H9 (cell line): ENCODE data around the gene TAF4. TPM values are rescaled to one million over a fixed set of nuclear protein-coding genes. Genes with fewer than 3 reads are reported as not detected.

ENCODE experiments used
- DNase-seq: peaks from one replicate; pipeline ENCODE4 v3.0.0-alpha.2; 2017
- H2AFZ ChIP-seq: one replicate; pipeline ENCODE4 v1.6.1; 2013; ENCODE audit warnings: mild to moderate bottlenecking, low read length, control low read depth, moderate library complexity
- H2AK5ac ChIP-seq: 2 replicates; pipeline ENCODE4 v1.6.1; 2013; ENCODE audit warnings: low read length, control low read depth, mixed read lengths; ENCODE audit not compliant: insufficient read length
- H2BK120ac ChIP-seq: one replicate; pipeline ENCODE4 v1.6.1; 2013; ENCODE audit warnings: low read depth, mild to moderate bottlenecking, low read length, control low read depth, inconsistent platforms; ENCODE audit not compliant: poor library complexity, severe bottlenecking
- H2BK12ac ChIP-seq: 2 replicates; pipeline ENCODE4 v1.6.1; 2013; ENCODE audit warnings: low read length, control low read depth, mixed read lengths, low read depth; ENCODE audit not compliant: insufficient read length
- H2BK15ac ChIP-seq: 2 replicates; pipeline ENCODE4 v1.6.1; 2013; ENCODE audit warnings: low read depth, low read length, control low read depth
- H2BK20ac ChIP-seq: one replicate; pipeline ENCODE4 v1.6.1; 2013; ENCODE audit warnings: low read depth, mild to moderate bottlenecking, low read length, control low read depth, inconsistent platforms; ENCODE audit not compliant: poor library complexity, severe bottlenecking
- H2BK5ac ChIP-seq: 2 replicates; pipeline ENCODE4 v1.6.1; 2013; ENCODE audit warnings: low read length, control low read depth, mixed read lengths; ENCODE audit not compliant: insufficient read length
- H3K14ac ChIP-seq: 2 replicates; pipeline ENCODE4 v1.6.1; 2013; ENCODE audit warnings: low read length, control low read depth; ENCODE audit not compliant: insufficient read depth
- H3K18ac ChIP-seq: 2 replicates; pipeline ENCODE4 v1.6.1; 2013; ENCODE audit warnings: low read depth, mild to moderate bottlenecking, mixed read lengths, low read length, control low read depth; ENCODE audit not compliant: insufficient read length
- H3K23ac ChIP-seq: 2 replicates; pipeline ENCODE4 v1.6.1; 2013; ENCODE audit warnings: low read length, control low read depth, mixed read lengths, low read depth; ENCODE audit not compliant: insufficient read length
- H3K23me2 ChIP-seq: 2 replicates; pipeline ENCODE4 v1.6.1; 2013; ENCODE audit warnings: low read depth, mild to moderate bottlenecking, mixed read lengths, low read length, control low read depth; ENCODE audit not compliant: insufficient read length, poor library complexity, severe bottlenecking
- H3K27ac ChIP-seq: 2 replicates; pipeline ENCODE4 v1.5.1; 2013; ENCODE audit warnings: low read length, control low read depth, mixed read lengths, low read depth; ENCODE audit not compliant: insufficient read length
- H3K27me3 ChIP-seq: 2 replicates; pipeline ENCODE4 v1.6.1; 2013; ENCODE audit warnings: low read length, control low read depth, inconsistent platforms; ENCODE audit not compliant: insufficient read depth
- H3K4ac ChIP-seq: 2 replicates; pipeline ENCODE4 v1.6.1; 2013; ENCODE audit warnings: low read depth, mild to moderate bottlenecking, control low read depth, inconsistent platforms, low read length, moderate library complexity
- H3K4me1 ChIP-seq: 2 replicates; pipeline ENCODE4 v1.6.1; 2013; ENCODE audit warnings: low read length, control low read depth, inconsistent platforms; ENCODE audit not compliant: insufficient read depth
- H3K4me2 ChIP-seq: 2 replicates; pipeline ENCODE4 v1.6.1; 2013; ENCODE audit warnings: low read length, control low read depth, mixed read lengths; ENCODE audit not compliant: insufficient read length, insufficient read depth
- H3K56ac ChIP-seq: 2 replicates; pipeline ENCODE4 v1.6.1; 2013; ENCODE audit warnings: low read depth, mild to moderate bottlenecking, mixed read lengths, low read length, control low read depth; ENCODE audit not compliant: insufficient read length
- H3K79me1 ChIP-seq: 2 replicates; pipeline ENCODE4 v1.6.1; 2013; ENCODE audit warnings: low read depth, mild to moderate bottlenecking, moderate library complexity, low read length, control low read depth, inconsistent platforms; ENCODE audit not compliant: insufficient read depth, poor library complexity, severe bottlenecking
- H3K79me2 ChIP-seq: 2 replicates; pipeline ENCODE4 v1.6.1; 2013; ENCODE audit warnings: low read length, control low read depth, inconsistent platforms; ENCODE audit not compliant: insufficient read depth
- H3K9ac ChIP-seq: 2 replicates; pipeline ENCODE4 v1.6.1; 2013; ENCODE audit warnings: low read length, control low read depth, mixed read lengths; ENCODE audit not compliant: insufficient read length; ENCODE audit errors: extremely low read depth
- H3K9me3 ChIP-seq: one replicate; pipeline ENCODE4 v1.6.1; 2013; ENCODE audit warnings: low read depth, low read length, inconsistent platforms; ENCODE audit not compliant: control insufficient read depth
- H3T11ph ChIP-seq: one replicate; pipeline ENCODE4 v1.6.1; 2013; ENCODE audit warnings: mild to moderate bottlenecking, low read length, control low read depth, inconsistent platforms
- H4K20me1 ChIP-seq: one replicate; pipeline ENCODE4 v1.6.1; 2013; ENCODE audit not compliant: control insufficient read depth, insufficient read length, insufficient read depth
- H4K5ac ChIP-seq: 2 replicates; pipeline ENCODE4 v1.6.1; 2013; ENCODE audit warnings: low read depth, mild to moderate bottlenecking, mixed read lengths, low read length, control low read depth; ENCODE audit not compliant: insufficient read length
- H4K8ac ChIP-seq: replicated peaks from 2 replicates; pipeline ENCODE4 v1.6.1; 2013; ENCODE audit warnings: low read length, control low read depth, mixed read lengths, low read depth; ENCODE audit not compliant: insufficient read length
- H4K91ac ChIP-seq: 2 replicates; pipeline ENCODE4 v1.6.1; 2013; ENCODE audit warnings: low read depth, mild to moderate bottlenecking, moderate library complexity, mixed read lengths, low read length, control low read depth; ENCODE audit not compliant: insufficient read length
- H3K27ac Mint-ChIP-seq, 3 experiments: 2 replicates in 2 of 3; 3 replicates in 1 of 3; pipeline ENCODE4 v1.8.0; 2020 to 2021; ENCODE audit warnings: mixed read lengths in 3 of 3, mild to moderate bottlenecking in 1 of 3, moderate library complexity in 1 of 3
- H3K27me3 Mint-ChIP-seq: 2 replicates; pipeline ENCODE4 v1.8.0; 2021; ENCODE audit warnings: low read depth, mild to moderate bottlenecking, moderate library complexity, mixed read lengths
- H3K36me3 Mint-ChIP-seq, 3 experiments: 2 replicates in 2 of 3; 3 replicates in 1 of 3; pipeline ENCODE4 v1.8.0; 2020 to 2021; ENCODE audit warnings: low read depth in 3 of 3, mixed read lengths in 3 of 3; ENCODE audit not compliant: insufficient read depth in 1 of 3
- H3K4me1 Mint-ChIP-seq, 2 experiments: 2 replicates each; pipeline ENCODE4 v1.8.0; 2020; ENCODE audit warnings: mixed read lengths in 2 of 2
- H3K4me3 Mint-ChIP-seq, 2 experiments: 2 replicates in 1 of 2; 3 replicates in 1 of 2; pipeline ENCODE4 v1.8.0; 2020 to 2021; ENCODE audit warnings: mild to moderate bottlenecking in 2 of 2, mixed read lengths in 2 of 2, moderate library complexity in 1 of 2
- H3K9me3 Mint-ChIP-seq, 2 experiments: 2 replicates in 1 of 2; 3 replicates in 1 of 2; pipeline ENCODE4 v1.8.0; 2020; ENCODE audit warnings: mild to moderate bottlenecking in 2 of 2, mixed read lengths in 2 of 2, moderate library complexity in 1 of 2
- whole genome bisulfite sequencing: extraction: QIAGEN DNeasy Blood & Tissue Kit; methylation state at CpG from one replicate; pipeline ENCODE4 v1.1.7; 2013; ENCODE audit warnings: missing lambda C conversion rate, low lambda C conversion rate, mixed read lengths; ENCODE audit not compliant: insufficient read length; ENCODE audit errors: extremely low coverage; 5-methylcytosine and 5-hydroxymethylcytosine counted together
- total RNA-seq: library from RNA; stranded (reverse); gene quantifications from 2 replicates; pipeline ENCODE4 v1.2.1, GENCODE V29; 2021
- TF ChIP-seq, protein P1 (sequence below): fragments of 200-600 bp; sonication (generic); conservative IDR thresholded peaks from 3 replicates; pipeline ENCODE4 v1.8.0; 2021; ENCODE audit warnings: antibody characterized with exemption, mild to moderate bottlenecking

The TAF4 gene
- total RNA-seq, 1 experiment from 2014 or later = 30.8 TPM

DNA sequence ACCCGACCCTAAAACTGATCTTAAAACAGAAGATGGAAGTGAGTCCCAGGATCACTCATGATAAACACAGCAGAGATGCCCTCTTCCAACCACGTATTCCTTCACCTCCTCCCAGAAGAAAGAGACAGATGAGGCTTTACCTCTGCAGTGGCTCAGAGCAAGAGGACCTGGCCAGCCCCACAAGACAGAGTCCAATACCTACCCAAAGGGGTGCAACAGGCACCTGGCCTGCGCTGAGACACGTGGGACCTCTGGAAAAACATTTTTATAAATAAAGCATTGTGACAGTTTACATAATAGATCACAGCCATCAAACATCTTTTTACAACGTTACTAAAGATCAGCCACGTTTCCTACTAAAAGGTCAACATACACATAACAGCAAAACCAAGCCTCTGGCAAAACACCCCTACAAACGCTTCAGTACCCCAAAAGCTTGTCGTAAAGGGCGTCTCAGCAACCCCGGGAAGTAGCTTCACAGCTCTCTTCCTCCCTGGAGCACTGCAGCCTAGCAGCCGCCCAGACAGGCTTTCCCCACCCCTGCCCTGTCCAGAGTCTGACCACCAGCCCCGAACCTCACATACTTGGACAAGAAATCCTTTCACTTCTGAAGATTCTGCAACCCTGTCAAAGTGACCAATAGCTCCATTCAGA lies 2.9 kb downstream of the TAF4 start:
- DNase-seq = no peak
- H3K9me3 ChIP-seq = no peaks in the 10 kb centered on the region
- H3K18ac ChIP-seq = no peak overlapping the region
- H3K9ac ChIP-seq = no peak overlapping the region
- no peak overlapping the region for H2BK15ac ChIP-seq
- peaks cover 10% of the 10 kb centered on the region for H3K79me1 ChIP-seq
- H3K9me3 Mint-ChIP-seq = no peaks in the 10 kb centered on the region; a peak in 2 of 5 replicates
- peaks cover 9% of the 10 kb centered on the region for H3K23me2 ChIP-seq
- H3K4me3 Mint-ChIP-seq = peak overlapping the region in 1 of 2 experiments; percentile 65; a peak in 4 of 5 replicates
- no peak overlapping the region for H2BK120ac ChIP-seq
- no peak overlapping the region for H3K27ac Mint-ChIP-seq
- H2BK12ac ChIP-seq = no peak overlapping the region
- H4K20me1 ChIP-seq = peaks cover 5% of the 10 kb centered on the region
- H3K14ac ChIP-seq = no peak overlapping the region
- no peaks in the 10 kb centered on the region for H3K27me3 ChIP-seq
- H2AFZ ChIP-seq = no peak overlapping the region
- no peak overlapping the region for H3T11ph ChIP-seq
- no CpG with 5 or more reads among the region's 12 CpGs for WGBS
- H2BK20ac ChIP-seq = no peak overlapping the region
- H3K36me3 Mint-ChIP-seq = peaks cover 11 to 28% (median 21%) of the 10 kb centered on the region in 3 experiments
- peaks cover 45% of the 10 kb centered on the region for H3K79me2 ChIP-seq
- H3K27ac ChIP-seq = no peak overlapping the region
- no peak overlapping the region for H3K56ac ChIP-seq
- no peaks in the 10 kb centered on the region; the same call in 1 of the 2 replicates for H3K4me1 ChIP-seq
- H3K4me2 ChIP-seq = no peak overlapping the region
- no peak overlapping the region for H4K8ac ChIP-seq
- no peak overlapping the region for H4K91ac ChIP-seq
- H3K23ac ChIP-seq = no peak overlapping the region
- H3K4ac ChIP-seq = no peak overlapping the region
- H3K27me3 Mint-ChIP-seq = peaks cover 2% of the 10 kb centered on the region
- peaks cover 30 to 38% of the 10 kb centered on the region in 2 experiments for H3K4me1 Mint-ChIP-seq
- H2BK5ac ChIP-seq = no peak overlapping the region
- H2AK5ac ChIP-seq = no peak overlapping the region
- TF ChIP-seq, protein P1, sequence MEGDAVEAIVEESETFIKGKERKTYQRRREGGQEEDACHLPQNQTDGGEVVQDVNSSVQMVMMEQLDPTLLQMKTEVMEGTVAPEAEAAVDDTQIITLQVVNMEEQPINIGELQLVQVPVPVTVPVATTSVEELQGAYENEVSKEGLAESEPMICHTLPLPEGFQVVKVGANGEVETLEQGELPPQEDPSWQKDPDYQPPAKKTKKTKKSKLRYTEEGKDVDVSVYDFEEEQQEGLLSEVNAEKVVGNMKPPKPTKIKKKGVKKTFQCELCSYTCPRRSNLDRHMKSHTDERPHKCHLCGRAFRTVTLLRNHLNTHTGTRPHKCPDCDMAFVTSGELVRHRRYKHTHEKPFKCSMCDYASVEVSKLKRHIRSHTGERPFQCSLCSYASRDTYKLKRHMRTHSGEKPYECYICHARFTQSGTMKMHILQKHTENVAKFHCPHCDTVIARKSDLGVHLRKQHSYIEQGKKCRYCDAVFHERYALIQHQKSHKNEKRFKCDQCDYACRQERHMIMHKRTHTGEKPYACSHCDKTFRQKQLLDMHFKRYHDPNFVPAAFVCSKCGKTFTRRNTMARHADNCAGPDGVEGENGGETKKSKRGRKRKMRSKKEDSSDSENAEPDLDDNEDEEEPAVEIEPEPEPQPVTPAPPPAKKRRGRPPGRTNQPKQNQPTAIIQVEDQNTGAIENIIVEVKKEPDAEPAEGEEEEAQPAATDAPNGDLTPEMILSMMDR = no peak
- H4K5ac ChIP-seq = no peak overlapping the region
